Fibroblast of villous mesenchyme (primary cell): ENCODE data around the gene SEMA6C. TPM values are rescaled to one million over a fixed set of nuclear protein-coding genes. Genes with fewer than 3 reads are reported as not detected.

ENCODE experiments used
- DNase-seq: peaks from one replicate; pipeline ENCODE4 v3.0.0-alpha.2; 2010; ENCODE audit warnings: low read depth
- H3K4me3 ChIP-seq: 2 replicates; pipeline ENCODE4 v1.5.1; 2011; ENCODE audit warnings: low read depth, mild to moderate bottlenecking, low read length
- total RNA-seq: library from RNA; depleted of rRNA; stranded (reverse); fragments of >200 nt; gene quantifications from 2 replicates; pipeline ENCODE4 v1.2.3, GENCODE V29; 2012
- TF ChIP-seq, protein P1 (sequence below): IDR thresholded peaks from 2 replicates; pipeline ENCODE4 v1.5.1; 2012; ENCODE audit warnings: low read depth, mild to moderate bottlenecking, low read length; ENCODE audit not compliant: insufficient read depth

The SEMA6C gene
- total RNA-seq, 1 donor = 0.86 TPM

- no peak overlapping the region for H3K4me3 ChIP-seq
- no peak for DNase-seq
- TF ChIP-seq, protein P1, sequence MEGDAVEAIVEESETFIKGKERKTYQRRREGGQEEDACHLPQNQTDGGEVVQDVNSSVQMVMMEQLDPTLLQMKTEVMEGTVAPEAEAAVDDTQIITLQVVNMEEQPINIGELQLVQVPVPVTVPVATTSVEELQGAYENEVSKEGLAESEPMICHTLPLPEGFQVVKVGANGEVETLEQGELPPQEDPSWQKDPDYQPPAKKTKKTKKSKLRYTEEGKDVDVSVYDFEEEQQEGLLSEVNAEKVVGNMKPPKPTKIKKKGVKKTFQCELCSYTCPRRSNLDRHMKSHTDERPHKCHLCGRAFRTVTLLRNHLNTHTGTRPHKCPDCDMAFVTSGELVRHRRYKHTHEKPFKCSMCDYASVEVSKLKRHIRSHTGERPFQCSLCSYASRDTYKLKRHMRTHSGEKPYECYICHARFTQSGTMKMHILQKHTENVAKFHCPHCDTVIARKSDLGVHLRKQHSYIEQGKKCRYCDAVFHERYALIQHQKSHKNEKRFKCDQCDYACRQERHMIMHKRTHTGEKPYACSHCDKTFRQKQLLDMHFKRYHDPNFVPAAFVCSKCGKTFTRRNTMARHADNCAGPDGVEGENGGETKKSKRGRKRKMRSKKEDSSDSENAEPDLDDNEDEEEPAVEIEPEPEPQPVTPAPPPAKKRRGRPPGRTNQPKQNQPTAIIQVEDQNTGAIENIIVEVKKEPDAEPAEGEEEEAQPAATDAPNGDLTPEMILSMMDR = no peak
These were observed 40.8 kb upstream of the SEMA6C start for GRCh38 chr1:151187205-151187604.

DNA sequence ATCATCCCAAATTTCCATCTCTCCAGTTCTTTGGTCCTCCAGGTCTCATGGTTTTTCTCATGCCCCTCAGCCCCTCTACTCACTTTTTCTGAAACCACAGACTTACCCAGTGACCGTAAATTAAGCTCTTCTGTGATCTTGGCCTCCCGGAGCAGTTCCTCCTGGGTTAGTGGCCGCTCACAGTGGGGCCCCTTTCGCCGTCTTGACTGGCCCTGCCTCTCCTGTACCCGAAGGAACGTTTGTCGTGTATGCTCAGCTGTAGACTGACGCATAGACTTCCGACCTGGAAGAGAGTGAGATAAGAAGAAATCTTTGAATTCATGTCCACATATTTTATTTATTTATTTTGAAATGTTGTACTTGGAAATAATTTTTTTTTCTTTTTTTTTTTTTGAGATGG, 37.8 kb upstream of the SEMA6C start:
- TF ChIP-seq, protein P1 = no peak
- H3K4me3 ChIP-seq = no peak overlapping the region
- DNase-seq = no peak

- no peak for DNase-seq
- TF ChIP-seq, protein P1 = no peak
- no peak overlapping the region for H3K4me3 ChIP-seq
These were observed 30.1 kb upstream of the SEMA6C start for GRCh38 chr1:151176514-151177045.

GRCh38 chr1:151175863-151176262, 29.4 kb upstream of the SEMA6C start, which contains the start of gene TMOD4:
Gene TMOD4 (minus strand): TSS chr1:151175981. CDS start chr1:151174875, 1,106 bp downstream.
- DNase-seq = peak; percentile 12
- TF ChIP-seq, protein P1 = peak; percentile 70

GRCh38 chr1:151175041-151175741, 28.8 kb upstream of the SEMA6C start:
- no peak for DNase-seq
- TF ChIP-seq, protein P1 = no peak
- no peak overlapping the region for H3K4me3 ChIP-seq

More at GRCh38 chr1:151175863-151176262, 29.4 kb upstream of the SEMA6C start, which contains the start of gene TMOD4:
- H3K4me3 ChIP-seq = no peak within 1 kb of the TSS

DNA sequence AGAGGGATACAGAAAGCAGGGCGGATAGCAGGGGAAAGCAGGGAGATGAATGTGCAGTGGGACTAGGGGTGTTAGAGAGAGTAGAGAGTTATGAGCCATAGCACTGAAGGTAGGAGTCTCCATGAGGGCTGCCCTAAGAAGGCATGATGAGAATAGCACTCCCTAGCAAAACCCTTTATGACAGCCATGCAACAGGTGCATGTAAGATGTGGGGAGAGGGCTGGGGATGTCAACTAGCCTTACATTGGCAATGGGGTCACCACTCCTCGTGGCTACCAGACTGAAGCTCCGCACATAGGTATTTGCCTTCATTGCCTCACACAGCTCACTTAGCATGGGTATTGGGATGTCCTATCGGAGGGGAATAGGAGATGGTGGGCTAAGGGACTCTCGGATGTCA, 24.8 kb upstream of the SEMA6C start:
- TF ChIP-seq, protein P1 = no peak
- no peak overlapping the region for H3K4me3 ChIP-seq
- DNase-seq = no peak

- DNase-seq = no peak
- H3K4me3 ChIP-seq = peak overlapping the region; percentile 99
- TF ChIP-seq, protein P1 = no peak
These were observed 20.7 kb upstream of the SEMA6C start for GRCh38 chr1:151167116-151167515.
